CD14-positive monocyte (primary cell): ENCODE measurements around the gene AR. TPM values are rescaled to one million over a fixed set of nuclear protein-coding genes. Genes with fewer than 3 reads are reported as not detected.

Experiments
- DNase-seq, 3 donors: peaks; one replicate each; pipeline ENCODE4 v3.0.0-alpha.2; 2011 to 2022
- H2AFZ ChIP-seq: 2 replicates; pipeline ENCODE4 v1.6.0; 2012; ENCODE audit warnings: mild to moderate bottlenecking, low read depth, low read length, inconsistent platforms; ENCODE audit not compliant: insufficient read depth, poor library complexity, severe bottlenecking
- H3K27ac ChIP-seq, 2 donors: 1 replicate in 1 of 2; 2 replicates in 1 of 2; pipeline ENCODE4 v1.5.1; 2012 to 2013; ENCODE audit warnings: low read length in 2 of 2, control low read depth in 1 of 2, inconsistent platforms in 1 of 2, low read depth in 1 of 2, mild to moderate bottlenecking in 1 of 2
- H3K27me3 ChIP-seq, 2 donors: one replicate each; pipeline versions ENCODE4 v1.6.0 to v1.6.1; 2011 to 2013; ENCODE audit warnings: low read length in 2 of 2; ENCODE audit not compliant: control insufficient read depth in 2 of 2, insufficient read depth in 2 of 2
- H3K36me3 ChIP-seq, 2 donors: replicated peaks in 1 of 2; 1 replicate in 1 of 2; 2 replicates in 1 of 2; pipeline versions ENCODE4 v1.5.1 to v1.6.1; 2012 to 2013; ENCODE audit warnings: low read length in 2 of 2, control low read depth in 1 of 2, inconsistent platforms in 1 of 2, mild to moderate bottlenecking in 1 of 2; ENCODE audit not compliant: insufficient read depth in 2 of 2, control insufficient read depth in 1 of 2
- H3K4me1 ChIP-seq, 2 donors: 1 replicate in 1 of 2; 2 replicates in 1 of 2; pipeline versions ENCODE4 v1.5.1 to v1.6.1; 2012 to 2013; ENCODE audit warnings: low read length in 2 of 2, control low read depth in 1 of 2, inconsistent platforms in 1 of 2, mild to moderate bottlenecking in 1 of 2, moderate library complexity in 1 of 2; ENCODE audit not compliant: insufficient read depth in 2 of 2, control insufficient read depth in 1 of 2
- H3K4me2 ChIP-seq: replicated peaks from 2 replicates; pipeline ENCODE3; 2012; ENCODE audit warnings: low read length, moderate library complexity, mild to moderate bottlenecking; ENCODE audit not compliant: poor library complexity, severe bottlenecking; ENCODE audit errors: extremely low read depth
- H3K4me3 ChIP-seq, 3 experiments: fragments of 200-600 bp in 1 of 3; sonication (generic) in 1 of 3; replicated peaks in 1 of 3; 1 replicate in 2 of 3; 2 replicates in 1 of 3; pipeline ENCODE4 v1.5.1; 2011 to 2013; ENCODE audit warnings: low read length in 3 of 3, mild to moderate bottlenecking in 3 of 3, control low read depth in 2 of 3, low read depth in 2 of 3, inconsistent platforms in 1 of 3, moderate library complexity in 1 of 3
- H3K79me2 ChIP-seq: 2 replicates; pipeline ENCODE4 v1.6.0; 2012; ENCODE audit warnings: mild to moderate bottlenecking, control low read depth, inconsistent platforms, low read length, moderate library complexity; ENCODE audit not compliant: insufficient read depth
- H3K9ac ChIP-seq: 2 replicates; pipeline ENCODE4 v1.6.0; 2017; ENCODE audit warnings: low read length, mild to moderate bottlenecking; ENCODE audit not compliant: insufficient read depth, poor library complexity, severe bottlenecking
- H3K9me3 ChIP-seq, 2 donors: replicated peaks in 1 of 2; 1 replicate in 1 of 2; 2 replicates in 1 of 2; pipeline versions ENCODE4 v1.5.1 to v1.6.1; 2012 to 2013; ENCODE audit warnings: low read length in 2 of 2, control low read depth in 1 of 2; ENCODE audit not compliant: control insufficient read depth in 1 of 2, insufficient read depth in 1 of 2
- H4K20me1 ChIP-seq: 2 replicates; pipeline ENCODE4 v1.6.0; 2012; ENCODE audit warnings: mild to moderate bottlenecking, low read length, control low read depth, moderate library complexity; ENCODE audit not compliant: insufficient read depth
- H3K27ac Mint-ChIP-seq, 7 donors: one replicate each; pipeline ENCODE4 v1.8.0; 2020; ENCODE audit warnings: mild to moderate bottlenecking in 7 of 7, mixed read lengths in 7 of 7, moderate library complexity in 6 of 7, inconsistent platforms in 2 of 7
- H3K27me3 Mint-ChIP-seq, 3 donors: one replicate each; pipeline ENCODE4 v1.8.0; 2021 to 2022; ENCODE audit warnings: low read depth in 3 of 3, mild to moderate bottlenecking in 3 of 3, mixed read lengths in 3 of 3, moderate library complexity in 3 of 3, inconsistent platforms in 1 of 3
- H3K36me3 Mint-ChIP-seq, 2 donors: one replicate each; pipeline ENCODE4 v1.8.0; 2020; ENCODE audit warnings: mixed read lengths in 2 of 2, inconsistent platforms in 1 of 2, mild to moderate bottlenecking in 1 of 2
- H3K4me1 Mint-ChIP-seq: one replicate; pipeline ENCODE4 v1.8.0; 2020; ENCODE audit warnings: mild to moderate bottlenecking, mixed read lengths
- H3K4me3 Mint-ChIP-seq, 2 donors: one replicate each; pipeline ENCODE4 v1.8.0; 2020; ENCODE audit warnings: mild to moderate bottlenecking in 2 of 2, mixed read lengths in 2 of 2, moderate library complexity in 1 of 2
- H3K9me3 Mint-ChIP-seq, 7 donors: one replicate each; pipeline ENCODE4 v1.8.0; 2020 to 2022; ENCODE audit warnings: mixed read lengths in 7 of 7, mild to moderate bottlenecking in 6 of 7, moderate library complexity in 6 of 7, inconsistent platforms in 2 of 7
- CTCF ChIP-seq: fragments of 200-600 bp; IDR thresholded peaks from one replicate; pipeline ENCODE4 v1.8.0; 2022; ENCODE audit warnings: antibody characterized with exemption, mild to moderate bottlenecking
- WGBS: methylation state at CpG from one replicate; pipeline ENCODE4 v1.1.5; 2013; ENCODE audit warnings: missing lambda C conversion rate; ENCODE audit not compliant: insufficient coverage; 5-methylcytosine and 5-hydroxymethylcytosine counted together
- intact Hi-C, 2 donors: fragments of 100-400 bp; cut with micrococcal nuclease; formaldehyde crosslinking; loops; one replicate each; pipeline versions ENCODE4 v1.15.0 to v1.15.1; 2023
- polyA plus RNA-seq, 3 donors: library from polyadenylated mRNA; depleted of rRNA in 1 of 3; unstranded in 2 of 3; stranded (reverse) in 1 of 3; fragments of 300-500 nt in 2 of 3; fragments of >200 nt in 1 of 3; fragmentation: Illumina TruSeq in 2 of 3; gene quantifications; 1 replicate in 2 of 3; 2 replicates in 1 of 3; pipeline ENCODE4 v1.2.3, GENCODE V29; 2012 to 2021

The AR gene
- polyA plus RNA-seq, 3 donors, result not detected

- H3K4me3 Mint-ChIP-seq, result no peak overlapping the region
- no peaks in the 10 kb centered on the region for H3K79me2 ChIP-seq
- H3K4me1 Mint-ChIP-seq, result no peaks in the 10 kb centered on the region
- no peaks in the 10 kb centered on the region for H4K20me1 ChIP-seq
- no peaks in the 10 kb centered on the region for H3K27me3 ChIP-seq
- TF ChIP-seq CTCF, result no peak
- intact Hi-C loops, result no loop called here
- peaks cover 0 to 1% (median 0%) of the 10 kb centered on the region in 3 donors for H3K27me3 Mint-ChIP-seq
- WGBS, result no CpG with 5 or more reads among the region's 1 CpG
- DNase-seq, result no peak
- no peak overlapping the region for H2AFZ ChIP-seq
- H3K4me1 ChIP-seq, result no peaks in the 10 kb centered on the region
- H3K9ac ChIP-seq, result no peak overlapping the region
- no peak overlapping the region for H3K4me3 ChIP-seq
- no peaks in the 10 kb centered on the region for H3K9me3 ChIP-seq
- H3K4me2 ChIP-seq, result no peak overlapping the region
- peaks cover 0 to 9% (median 3%) of the 10 kb centered on the region in 7 donors for H3K9me3 Mint-ChIP-seq
- no peaks in the 10 kb centered on the region for H3K36me3 Mint-ChIP-seq
- no peak overlapping the region for H3K27ac Mint-ChIP-seq
- H3K36me3 ChIP-seq, result no peaks in the 10 kb centered on the region
- H3K27ac ChIP-seq, result no peak overlapping the region
Observed at GRCh38 chrX:67523932-67524331, 19.9 kb upstream of the AR start.

DNA sequence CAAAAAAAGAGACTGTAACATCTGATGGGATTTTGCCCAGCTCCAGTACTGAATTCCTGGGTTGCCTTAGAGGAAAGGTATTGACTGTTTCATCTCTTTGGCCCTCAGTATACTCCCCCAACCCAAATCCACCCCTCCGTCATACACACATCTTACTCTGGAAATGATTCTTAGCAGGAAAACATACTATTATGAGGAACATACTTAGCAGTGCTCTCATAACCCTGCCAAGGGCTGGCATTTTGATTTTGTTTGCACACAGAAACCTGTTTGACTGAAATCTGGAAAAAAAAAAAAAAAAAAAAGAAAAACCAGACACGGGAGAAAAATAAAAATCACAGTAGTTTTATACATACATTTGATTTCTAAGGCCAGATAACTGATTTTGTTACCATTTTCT is 19.4 kb upstream of the AR start:
- no peaks in the 10 kb centered on the region for H3K36me3 Mint-ChIP-seq
- Histone ChIP-seq H3K4me2 (no peak overlapping the region), H4K20me1 (no peaks in the 10 kb centered on the region), H3K9me3 (no peaks in the 10 kb centered on the region), H3K4me3 (no peak overlapping the region), H3K4me1 (no peaks in the 10 kb centered on the region), H3K27me3 (no peaks in the 10 kb centered on the region), H3K36me3 (no peaks in the 10 kb centered on the region), H2AFZ (no peak overlapping the region), H3K27ac (no peak overlapping the region), H3K79me2 (no peaks in the 10 kb centered on the region), H3K9ac (no peak overlapping the region)
- peaks cover 0 to 1% (median 0%) of the 10 kb centered on the region in 3 donors for H3K27me3 Mint-ChIP-seq
- no CpG with 5 or more reads among the region's 2 CpGs for WGBS
- no peak overlapping the region for H3K4me3 Mint-ChIP-seq
- H3K9me3 Mint-ChIP-seq, result peaks cover 0 to 7% (median 0%) of the 10 kb centered on the region in 7 donors
- intact Hi-C loops, result no loop called here
- H3K4me1 Mint-ChIP-seq, result no peaks in the 10 kb centered on the region
- no peak for TF ChIP-seq CTCF
- no peak for DNase-seq
- H3K27ac Mint-ChIP-seq, result no peak overlapping the region
